Neural progenitor cell (in vitro differentiated cells): ENCODE measurements around the gene SIX5. TPM values are rescaled to one million over a fixed set of nuclear protein-coding genes. Genes with fewer than 3 reads are reported as not detected.

ENCODE experiments used
- DNase-seq: peaks from one replicate; pipeline ENCODE4 v3.0.0-alpha.2; 2016; ENCODE audit warnings: low spot score
- H2AFZ ChIP-seq: fragments of 200-600 bp; sonication (generic); replicated peaks from 2 replicates; pipeline ENCODE4 v1.6.1; 2016; ENCODE audit warnings: antibody characterized with exemption
- H3F3A ChIP-seq: fragments of 200-600 bp; sonication (generic); 2 replicates; pipeline ENCODE4 v1.6.1; 2016; ENCODE audit warnings: antibody characterized with exemption, low read depth
- H3K27ac ChIP-seq: fragments of 200-600 bp; sonication (generic); 2 replicates; pipeline ENCODE4 v1.5.1; 2016; ENCODE audit warnings: mild to moderate bottlenecking
- H3K27me3 ChIP-seq: fragments of 200-600 bp; sonication (generic); 2 replicates; pipeline ENCODE4 v1.6.1; 2016; ENCODE audit warnings: mild to moderate bottlenecking, moderate library complexity
- H3K36me3 ChIP-seq: fragments of 200-600 bp; sonication (generic); 2 replicates; pipeline ENCODE4 v1.5.1; 2016
- H3K4me1 ChIP-seq: fragments of 200-600 bp; sonication (generic); 2 replicates; pipeline ENCODE4 v1.6.1; 2016; ENCODE audit warnings: mixed run types
- H3K4me2 ChIP-seq: fragments of 200-600 bp; sonication (generic); 2 replicates; pipeline ENCODE4 v1.6.1; 2016
- H3K4me3 ChIP-seq: fragments of 200-600 bp; sonication (generic); 2 replicates; pipeline ENCODE4 v1.5.1; 2016
- H3K79me2 ChIP-seq: fragments of 200-600 bp; sonication (generic); 2 replicates; pipeline ENCODE4 v1.6.1; 2016; ENCODE audit warnings: low read depth
- H3K9ac ChIP-seq: fragments of 200-600 bp; sonication (generic); 2 replicates; pipeline ENCODE4 v1.6.1; 2016
- H3K9me3 ChIP-seq: fragments of 200-600 bp; sonication (generic); 2 replicates; pipeline ENCODE4 v1.5.1; 2016; ENCODE audit warnings: low read depth
- H4K20me1 ChIP-seq: fragments of 200-600 bp; sonication (generic); 2 replicates; pipeline ENCODE4 v1.6.1; 2016; ENCODE audit warnings: low read depth
- H3K27ac Mint-ChIP-seq: 3 replicates; pipeline ENCODE4 v1.8.0; 2021; ENCODE audit warnings: mixed read lengths
- H3K27me3 Mint-ChIP-seq: 2 replicates; pipeline ENCODE4 v1.8.0; 2022; ENCODE audit warnings: low read depth, mild to moderate bottlenecking, inconsistent platforms, moderate library complexity, mixed read lengths; ENCODE audit not compliant: insufficient read depth
- H3K36me3 Mint-ChIP-seq: 3 replicates; pipeline ENCODE4 v1.8.0; 2021; ENCODE audit warnings: mixed read lengths
- H3K4me1 Mint-ChIP-seq: 3 replicates; pipeline ENCODE4 v1.8.0; 2021; ENCODE audit warnings: mixed read lengths
- H3K4me3 Mint-ChIP-seq: 3 replicates; pipeline ENCODE4 v1.8.0; 2021; ENCODE audit warnings: mild to moderate bottlenecking, moderate library complexity, mixed read lengths
- H3K9me3 Mint-ChIP-seq: 3 replicates; pipeline ENCODE4 v1.8.0; 2020; ENCODE audit warnings: mixed read lengths
- CTCF ChIP-seq: fragments of 200-600 bp; sonication (generic); IDR thresholded peaks from 2 replicates; pipeline ENCODE4 v1.5.1; 2017; ENCODE audit warnings: antibody characterized with exemption, mild to moderate bottlenecking
- EZH2 ChIP-seq: fragments of 200-600 bp; sonication (generic); IDR thresholded peaks from 2 replicates; pipeline ENCODE4 v1.6.1; 2017; ENCODE audit warnings: antibody characterized with exemption, mild to moderate bottlenecking, moderate library complexity
- EZH2phosphoT487 ChIP-seq: fragments of 200-600 bp; sonication (generic); IDR thresholded peaks from 2 replicates; pipeline ENCODE4 v1.6.1; 2017; ENCODE audit warnings: antibody characterized with exemption
- total RNA-seq: library from RNA; depleted of rRNA; stranded (reverse); fragments of >200 nt; gene quantifications from 2 replicates; pipeline ENCODE4 v1.2.3, GENCODE V29; 2015; ENCODE audit warnings: low replicate concordance

The SIX5 gene
- total RNA-seq, 1 donor from 2014 or later: 8.1 TPM

GRCh38 chr19:45715139-45715538 lies 53.9 kb downstream of the SIX5 start:
- H3K27ac ChIP-seq: no peak overlapping the region
- H3K4me3 ChIP-seq: no peak overlapping the region
- H3K4me1 Mint-ChIP-seq: peaks cover 40% of the 10 kb centered on the region
- TF ChIP-seq EZH2 (no peak), EZH2phosphoT487 (no peak), CTCF (no peak)
- H3F3A ChIP-seq: peaks cover 18% of the 10 kb centered on the region
- H3K9ac ChIP-seq: no peak overlapping the region
- H3K27me3 ChIP-seq: no peaks in the 10 kb centered on the region
- H3K36me3 ChIP-seq: no peaks in the 10 kb centered on the region
- peak overlapping the region; percentile 22 for H3K27ac Mint-ChIP-seq
- peaks cover 7% of the 10 kb centered on the region for H4K20me1 ChIP-seq
- H3K27me3 Mint-ChIP-seq: peaks cover 15% of the 10 kb centered on the region
- no peak overlapping the region for H3K4me2 ChIP-seq
- no peaks in the 10 kb centered on the region for H3K4me1 ChIP-seq
- H2AFZ ChIP-seq: no peak overlapping the region
- H3K9me3 Mint-ChIP-seq: no peaks in the 10 kb centered on the region
- H3K79me2 ChIP-seq: peaks cover 76% of the 10 kb centered on the region
- peaks cover 20% of the 10 kb centered on the region for H3K36me3 Mint-ChIP-seq
- DNase-seq: no peak
- H3K4me3 Mint-ChIP-seq: no peak overlapping the region
- no peaks in the 10 kb centered on the region for H3K9me3 ChIP-seq

Other genes with a start within 250 kb of the SIX5 start
- gene OPA3, start 184.4 kb downstream of the SIX5 start, total RNA-seq: 3.7 and 11.3 TPM in 2 replicates
- not detected in 2 replicates for gene GPR4, start 167.0 kb downstream of the SIX5 start, total RNA-seq
- gene EML2, start 129.9 kb downstream of the SIX5 start, total RNA-seq: 15.9 and 20.3 TPM in 2 replicates
- gene GIPR, start 101.0 kb downstream of the SIX5 start, total RNA-seq: not detected in 2 replicates
- gene SNRPD2, start 77.3 kb downstream of the SIX5 start, total RNA-seq: 330 and 405 TPM in 2 replicates
- 4.5 and 15.7 TPM in 2 replicates for gene QPCTL, start 76.6 kb downstream of the SIX5 start, total RNA-seq
- 7.5 and 21.3 TPM in 2 replicates for gene FBXO46, start 38.4 kb downstream of the SIX5 start, total RNA-seq
- 0.06 TPM in 1 of 2 replicates, not detected in the other for gene MEIOSIN, start 35.8 kb downstream of the SIX5 start, total RNA-seq
- 5.5 and 33.2 TPM in 2 replicates for gene DMPK, start 13.2 kb upstream of the SIX5 start, total RNA-seq
- gene DMWD, start 23.6 kb upstream of the SIX5 start, total RNA-seq: 22.8 and 50.3 TPM in 2 replicates
- 0.22 TPM in 1 of 2 replicates, not detected in the other for gene RSPH6A, start 46.1 kb upstream of the SIX5 start, total RNA-seq
- gene SYMPK, start 93.9 kb upstream of the SIX5 start, total RNA-seq: 38.3 and 65.7 TPM in 2 replicates
- gene FOXA3, start 95.1 kb upstream of the SIX5 start, total RNA-seq: 7.3 and 8.4 TPM in 2 replicates
- 9.8 and 34.5 TPM in 2 replicates for gene IRF2BP1, start 116.9 kb upstream of the SIX5 start, total RNA-seq
- 0.07 and 1.9 TPM in 2 replicates for gene MYPOP, start 133.4 kb upstream of the SIX5 start, total RNA-seq
- gene NANOS2, start 145.5 kb upstream of the SIX5 start, total RNA-seq: not detected in 2 replicates
- gene NOVA2, start 204.6 kb upstream of the SIX5 start, total RNA-seq: 3.9 and 6.7 TPM in 2 replicates
- 5.7 and 11.6 TPM in 2 replicates for gene CCDC61, start 226.2 kb upstream of the SIX5 start, total RNA-seq